KMS-11 (cell line): Measurements from ENCODE around the gene ZNF3.

Experiments
- H2AFZ ChIP-seq: fragments of 200-600 bp; sonication (generic); 2 replicates; pipeline ENCODE4 v1.6.1; 2016; ENCODE audit warnings: antibody characterized with exemption, mixed run types, low read depth
- H3K27ac ChIP-seq: fragments of 200-600 bp; sonication (generic); 2 replicates; pipeline ENCODE4 v1.6.1; 2016; ENCODE audit warnings: mild to moderate bottlenecking, mixed run types
- H3K27me3 ChIP-seq: fragments of 200-600 bp; sonication (generic); 2 replicates; pipeline ENCODE4 v1.6.1; 2017; ENCODE audit warnings: mild to moderate bottlenecking, low read depth, mixed run types, moderate library complexity; ENCODE audit not compliant: insufficient read depth
- H3K36me3 ChIP-seq: fragments of 200-600 bp; sonication (generic); 2 replicates; pipeline ENCODE4 v1.6.1; 2017; ENCODE audit warnings: mild to moderate bottlenecking, mixed run types; ENCODE audit not compliant: insufficient read depth
- H3K4me1 ChIP-seq: fragments of 200-600 bp; sonication (generic); 2 replicates; pipeline ENCODE4 v1.6.1; 2016; ENCODE audit warnings: mild to moderate bottlenecking, low read depth, mixed run types; ENCODE audit not compliant: poor library complexity, severe bottlenecking
- H3K4me2 ChIP-seq: fragments of 200-600 bp; sonication (generic); 2 replicates; pipeline ENCODE4 v1.7.0; 2016; ENCODE audit warnings: mild to moderate bottlenecking, mixed run types
- H3K4me3 ChIP-seq: fragments of 200-600 bp; sonication (generic); IDR thresholded peaks from 2 replicates; pipeline ENCODE4 v1.6.1; 2017; ENCODE audit warnings: low read depth, low read length, mixed read lengths; ENCODE audit not compliant: insufficient read depth
- H3K79me2 ChIP-seq: fragments of 200-600 bp; sonication (generic); 2 replicates; pipeline ENCODE4 v1.6.1; 2016; ENCODE audit warnings: low read depth, mixed run types; ENCODE audit not compliant: insufficient read depth
- H3K9ac ChIP-seq: fragments of 200-600 bp; sonication (generic); 2 replicates; pipeline ENCODE4 v1.6.1; 2016; ENCODE audit warnings: mild to moderate bottlenecking, mixed run types
- H4K20me1 ChIP-seq: fragments of 200-600 bp; sonication (generic); 2 replicates; pipeline ENCODE4 v1.6.1; 2016; ENCODE audit warnings: mild to moderate bottlenecking, mixed run types; ENCODE audit not compliant: insufficient read depth
- CTCF ChIP-seq: fragments of 200-600 bp; sonication (generic); conservative IDR thresholded peaks from 2 replicates; pipeline ENCODE4 v1.6.1; 2017; ENCODE audit warnings: low read depth, mild to moderate bottlenecking, antibody characterized with exemption, low read length, moderate library complexity, mixed read lengths

The ZNF3 gene

GRCh38 chr7:100119970-100120732 lies 38.6 kb upstream of the ZNF3 start:
- Histone ChIP-seq H3K4me3 (peak overlapping the region; percentile 60), H3K36me3 (no peaks in the 10 kb centered on the region), H3K4me2 (peak overlapping the region; percentile 80), H3K27me3 (no peaks in the 10 kb centered on the region), H3K27ac (peak overlapping the region; percentile 89), H2AFZ (peak overlapping the region; percentile 90), H4K20me1 (no peaks in the 10 kb centered on the region), H3K4me1 (peaks cover 19% of the 10 kb centered on the region), H3K9ac (peak overlapping the region; percentile 87; the same call in 1 of the 2 replicates), H3K79me2 (peaks cover 9% of the 10 kb centered on the region; the same call in 1 of the 2 replicates)
- no peak for TF ChIP-seq CTCF

GRCh38 chr7:100119072-100119969 lies 37.8 kb upstream of the ZNF3 start, which contains the start of the genes CNPY4 and TAF6:
TSS of gene CNPY4 (plus strand) at chr7:100119634. CDS start at chr7:100119745, 111 bp downstream.
TSS of gene TAF6 (minus strand) at chr7:100119358. CDS start at chr7:100114209, 5,149 bp downstream.
- Histone ChIP-seq H3K36me3 (no peaks in the 10 kb centered on the region), H2AFZ (peak within 1 kb of the TSS; percentile 90), H3K9ac (peak within 1 kb of the TSS; percentile 87), H3K4me3 (peak within 1 kb of the TSS; percentile 60), H3K27me3 (no peaks in the 10 kb centered on the region), H3K4me2 (peak within 1 kb of the TSS; percentile 80), H3K79me2 (peaks cover 9% of the 10 kb centered on the region; the same call in 1 of the 2 replicates), H3K27ac (peak within 1 kb of the TSS; percentile 89), H4K20me1 (no peaks in the 10 kb centered on the region), H3K4me1 (peaks cover 17% of the 10 kb centered on the region)
- TF ChIP-seq CTCF, result no peak

DNA sequence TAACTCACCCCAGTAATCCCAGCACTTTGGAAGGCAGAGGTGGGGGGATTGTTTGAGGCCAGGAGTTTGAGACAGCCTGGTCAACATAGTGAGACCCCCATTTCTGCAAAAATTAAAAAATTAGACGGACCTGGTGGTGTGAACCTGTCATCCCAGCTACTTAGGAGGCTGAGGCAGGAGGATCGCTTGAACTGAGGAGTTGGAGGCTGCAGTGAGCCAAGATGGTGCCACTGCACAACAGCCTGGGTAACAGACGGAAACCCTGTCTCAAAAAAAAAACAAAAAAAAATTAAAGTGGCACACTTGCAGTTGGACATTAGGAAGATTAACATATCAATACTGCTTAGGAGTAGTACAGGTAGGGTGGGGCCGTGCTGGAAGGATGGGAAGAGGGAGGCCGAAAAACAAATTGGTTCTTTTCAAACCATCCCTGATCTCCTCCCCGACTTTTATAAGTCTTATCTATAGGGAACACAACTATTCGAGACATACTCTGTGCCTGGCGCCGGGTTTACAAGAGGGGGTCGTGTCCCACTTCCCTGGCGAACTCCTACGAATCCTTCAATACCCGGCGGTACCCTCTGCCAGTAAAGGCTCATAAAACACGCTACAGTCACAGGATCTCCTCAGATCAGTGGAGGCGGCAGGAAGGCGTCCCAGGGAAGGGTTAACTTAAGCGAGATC lies 37.0 kb upstream of the ZNF3 start:
- Histone ChIP-seq H4K20me1 (no peaks in the 10 kb centered on the region), H3K4me3 (peak overlapping the region; percentile 39), H3K27ac (peak overlapping the region; percentile 89), H2AFZ (peak overlapping the region; percentile 90), H3K27me3 (no peaks in the 10 kb centered on the region), H3K4me1 (peaks cover 17% of the 10 kb centered on the region), H3K9ac (peak overlapping the region; percentile 87), H3K79me2 (peaks cover 9% of the 10 kb centered on the region; the same call in 1 of the 2 replicates), H3K36me3 (0 out of 2 replicates have a peak, but pooled peaks cover 3% of the 10 kb centered on the region), H3K4me2 (peak overlapping the region; percentile 80)
- TF ChIP-seq CTCF, result no peak

- TF ChIP-seq CTCF, result no peak
- Histone ChIP-seq H3K36me3 (peaks cover 3% of the 10 kb centered on the region; the same call in 1 of the 2 replicates), H3K27me3 (no peaks in the 10 kb centered on the region), H2AFZ (no peak overlapping the region), H3K4me2 (no peak overlapping the region), H4K20me1 (no peaks in the 10 kb centered on the region), H3K4me1 (peaks cover 6% of the 10 kb centered on the region), H3K27ac (no peak overlapping the region), H3K9ac (no peak overlapping the region), H3K79me2 (peaks cover 9% of the 10 kb centered on the region; the same call in 1 of the 2 replicates), H3K4me3 (no peak overlapping the region)
Measured at GRCh38 chr7:100115026-100115425, 33.5 kb upstream of the ZNF3 start.
